Gastrocnemius medialis (tissue), 4 donors: ENCODE results near the gene C13orf46.

Experiments
- CTCF ChIP-seq, 5 experiments: fragments of 450-650 bp in 3 of 5; fragments of 200-600 bp in 2 of 5; sonication (generic) in 2 of 5; IDR thresholded peaks in 4 of 5; conservative IDR thresholded peaks in 1 of 5; 1 replicate in 4 of 5; 2 replicates in 1 of 5; pipeline ENCODE4 v1.5.1; 2016 to 2019; ENCODE audit warnings: antibody characterized with exemption in 5 of 5, mild to moderate bottlenecking in 3 of 5, moderate library complexity in 3 of 5
- POLR2A ChIP-seq, 2 donors: fragments of 450-650 bp; IDR thresholded peaks; one replicate each; pipeline ENCODE4 v1.6.1; 2017; ENCODE audit warnings: antibody characterized with exemption in 2 of 2, mild to moderate bottlenecking in 2 of 2, moderate library complexity in 2 of 2

GRCh38 chr13:113964251-113964995, 9.5 kb downstream of the C13orf46 start:
- no peak for TF ChIP-seq POLR2A (IDR thresholded peaks at IDR 0.05)
- TF ChIP-seq CTCF (IDR thresholded peaks at IDR 0.05 in 4 of 5, conservative IDR thresholded peaks at IDR 0.05 in 1 of 5) = no peak
